GM21381 (cell line): Measurements from ENCODE around the gene TMEM184C.

Source experiments
- ATAC-seq: cut with Tn5 transposase; IDR thresholded peaks from one replicate; pipeline ENCODE4 v1.9.1; 2021; ENCODE audit warnings: mild to moderate bottlenecking, moderate library complexity; ENCODE audit not compliant: unreplicated experiment

TMEM184C gene

GRCh38 chr4:147599206-147599605 lies 18.0 kb upstream of the TMEM184C start:
- ATAC-seq = no peak

GRCh38 chr4:147599769-147600168 lies 17.4 kb upstream of the TMEM184C start:
- no peak for ATAC-seq

DNA sequence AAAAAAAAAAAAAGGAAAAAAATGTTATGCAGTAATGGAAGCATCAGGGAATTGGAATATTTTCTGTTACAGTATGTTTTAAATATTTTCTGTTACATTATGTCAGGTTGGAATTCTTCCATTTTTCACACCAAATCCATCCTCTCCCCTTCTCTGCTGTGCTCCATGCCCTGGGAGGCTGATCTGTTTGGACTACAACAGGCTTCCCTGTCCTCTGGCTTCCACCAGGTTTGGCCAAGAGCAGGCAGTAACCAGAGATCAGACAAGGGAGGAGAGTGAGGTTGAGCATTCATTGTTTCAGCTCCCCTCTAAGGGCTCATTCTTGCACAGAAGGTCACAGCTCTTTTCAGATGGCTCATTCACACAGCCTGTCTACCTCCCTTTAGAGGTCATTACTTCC lies 11.7 kb upstream of the TMEM184C start:
- ATAC-seq = no peak

DNA sequence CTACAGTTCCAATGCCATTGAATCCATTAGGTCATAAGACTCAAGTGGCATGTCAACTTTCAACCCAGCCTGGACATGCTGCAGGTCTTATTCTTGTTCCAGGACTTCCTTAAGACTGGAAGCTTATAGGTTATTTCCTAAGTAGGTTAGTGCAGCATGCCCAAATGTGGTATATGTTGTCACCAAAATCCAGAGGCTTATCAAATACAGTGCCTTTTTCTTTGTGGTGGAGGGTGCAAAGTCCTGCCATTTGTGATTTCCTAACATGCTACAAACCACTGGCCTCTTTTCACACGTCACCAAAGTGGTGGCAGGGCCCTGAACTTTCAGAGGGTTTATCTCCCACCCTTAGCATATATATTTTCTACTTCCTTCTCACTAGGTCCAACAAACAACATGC lies 9.7 kb upstream of the TMEM184C start:
- ATAC-seq = no peak

DNA sequence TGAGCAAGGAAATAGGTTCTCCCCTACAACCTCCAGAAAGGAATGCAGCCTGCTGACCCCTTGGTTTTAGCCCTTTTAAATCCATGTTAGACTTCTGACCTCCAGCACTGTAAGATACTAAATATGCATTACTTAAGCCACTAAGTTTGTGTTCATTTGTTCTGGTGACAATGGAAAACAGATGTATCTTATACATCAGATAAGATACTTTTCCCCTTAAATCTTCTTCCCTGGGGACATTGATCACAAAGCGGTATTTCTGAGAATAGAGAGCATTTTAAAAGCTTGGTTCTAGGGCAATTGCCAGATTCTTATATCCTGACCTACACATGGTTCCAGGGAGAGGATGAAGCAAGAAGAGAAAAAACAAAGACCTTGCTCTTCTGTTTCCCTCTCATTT lies 6.5 kb upstream of the TMEM184C start:
- no peak for ATAC-seq

GRCh38 chr4:147616849-147617172 lies 386 bp upstream of the TMEM184C start:
- ATAC-seq = peak; percentile 10

DNA sequence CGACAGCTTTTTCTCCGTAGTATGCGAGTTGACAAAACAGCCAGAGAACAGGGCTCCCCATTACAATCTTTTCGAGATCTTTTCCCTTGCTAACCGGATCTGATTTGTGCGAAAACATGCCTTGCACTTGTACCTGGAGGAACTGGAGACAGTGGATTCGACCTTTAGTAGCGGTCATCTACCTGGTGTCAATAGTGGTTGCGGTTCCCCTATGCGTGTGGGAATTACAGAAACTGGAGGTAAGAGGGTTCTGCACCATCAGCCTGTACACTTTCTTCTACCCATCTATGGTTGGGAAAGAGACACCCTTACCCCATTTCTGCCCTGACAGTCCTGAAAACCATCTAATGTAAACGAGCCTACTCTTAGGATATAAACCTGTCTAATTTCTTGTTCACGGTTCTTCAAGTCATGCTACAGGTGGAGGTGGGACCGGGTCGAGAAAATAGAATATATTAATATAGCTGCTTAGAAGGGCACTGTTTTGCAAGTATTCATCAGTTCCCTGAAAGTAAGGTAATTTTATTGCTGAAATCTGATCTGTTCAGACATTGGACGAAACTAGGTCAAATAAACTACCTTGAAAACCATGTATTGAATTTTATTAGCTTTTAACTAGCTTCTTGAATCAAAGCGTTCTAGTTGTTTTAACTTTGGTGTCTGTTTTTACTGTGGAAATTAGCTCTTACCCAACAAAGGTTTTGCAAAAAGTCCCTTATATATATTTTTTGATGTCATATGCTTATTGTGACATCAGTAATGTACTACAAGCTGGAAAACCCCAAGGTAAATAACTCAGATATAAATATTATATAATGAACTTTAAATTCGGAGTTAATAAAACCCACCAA lies 869 bp downstream of the TMEM184C start:
- peak; percentile 7 for ATAC-seq

- ATAC-seq = no peak
Measured at GRCh38 chr4:147620315-147620714, 3.1 kb downstream of the TMEM184C start.

GRCh38 chr4:147625733-147626132 lies 8.5 kb downstream of the TMEM184C start:
- ATAC-seq = no peak

GRCh38 chr4:147626903-147627302 lies 9.7 kb downstream of the TMEM184C start:
- no peak for ATAC-seq

- ATAC-seq = no peak
Measured at GRCh38 chr4:147628415-147628814, 11.2 kb downstream of the TMEM184C start.

GRCh38 chr4:147629783-147630730 lies 12.9 kb downstream of the TMEM184C start:
- no peak for ATAC-seq

- no peak for ATAC-seq
Measured at GRCh38 chr4:147633113-147633512, 15.9 kb downstream of the TMEM184C start.

GRCh38 chr4:147633643-147634042 lies 16.4 kb downstream of the TMEM184C start:
- no peak for ATAC-seq

GRCh38 chr4:147635348-147635747 lies 18.2 kb downstream of the TMEM184C start:
- ATAC-seq = no peak

- ATAC-seq = no peak
Measured at GRCh38 chr4:147638365-147638764, 21.2 kb downstream of the TMEM184C start.

DNA sequence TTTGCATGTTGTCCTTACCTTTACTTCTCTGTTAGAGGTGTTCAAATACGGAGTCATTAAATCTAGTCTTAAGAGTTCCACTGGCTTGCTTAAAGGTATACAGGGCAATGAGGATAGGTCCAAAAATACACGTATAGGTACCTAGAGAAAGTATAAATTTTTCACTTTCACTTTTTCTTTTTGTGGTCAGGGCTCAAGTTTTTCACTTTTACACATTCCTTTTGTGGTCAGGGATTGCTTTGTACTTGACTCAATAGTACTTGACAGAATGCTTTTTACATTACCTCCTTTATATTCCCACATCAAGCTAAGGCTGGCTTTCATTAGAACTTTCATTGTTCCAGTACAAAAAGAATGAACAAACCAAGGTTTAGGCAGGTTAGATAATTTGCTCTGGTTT lies 21.7 kb downstream of the TMEM184C start:
- ATAC-seq = no peak

GRCh38 chr4:147639388-147639787 lies 22.2 kb downstream of the TMEM184C start:
- no peak for ATAC-seq

GRCh38 chr4:147640331-147640730 lies 23.1 kb downstream of the TMEM184C start:
- no peak for ATAC-seq

DNA sequence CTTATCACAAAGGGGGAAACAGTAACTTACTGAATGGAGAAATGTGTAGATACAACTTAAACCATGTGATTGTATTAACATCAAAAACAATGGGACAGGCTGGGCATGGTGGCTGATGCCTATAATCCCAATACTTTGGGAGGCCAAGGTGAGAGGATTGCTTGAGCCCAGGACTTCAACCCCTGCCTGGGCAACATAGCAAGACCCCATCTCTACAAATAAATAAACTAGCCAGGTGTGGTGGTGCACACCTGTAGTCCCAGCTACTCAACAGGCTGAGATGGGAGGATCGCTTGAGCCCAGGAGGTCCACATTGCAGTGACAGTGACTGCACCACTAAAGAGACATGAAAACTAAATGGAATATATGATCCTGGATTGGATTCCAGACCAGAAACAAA lies 26.4 kb downstream of the TMEM184C start:
- no peak for ATAC-seq

GRCh38 chr4:147644471-147644870 lies 27.3 kb downstream of the TMEM184C start:
- ATAC-seq = no peak

DNA sequence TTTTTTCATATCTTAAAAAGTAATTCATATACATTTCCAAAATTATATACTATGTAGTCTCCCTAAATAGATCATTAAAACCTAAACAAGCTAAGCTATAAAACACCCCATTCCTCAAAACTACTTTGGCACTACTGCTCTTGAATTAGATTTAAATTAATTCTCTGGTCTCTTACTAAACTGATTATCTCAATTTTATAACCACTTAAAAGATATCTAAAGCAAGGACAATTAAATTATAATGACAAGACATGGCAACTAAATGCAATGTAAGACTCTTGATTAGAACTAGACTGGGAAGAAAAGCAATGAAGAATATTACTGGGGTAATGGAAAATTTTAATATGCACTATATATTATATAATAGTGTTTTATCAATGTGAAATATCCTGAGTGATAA lies 27.9 kb downstream of the TMEM184C start:
- ATAC-seq = no peak
